GM12873 (cell line): ENCODE measurements around the gene ZCCHC7.

ENCODE experiments used
- TF ChIP-seq, protein P1 (sequence below): IDR thresholded peaks from 2 replicates; pipeline ENCODE4 v1.5.1; 2012; ENCODE audit warnings: low read depth, mild to moderate bottlenecking, moderate library complexity, low read length, control low read depth; ENCODE audit not compliant: insufficient read depth; ENCODE audit errors: missing control alignments

Gene ZCCHC7

DNA sequence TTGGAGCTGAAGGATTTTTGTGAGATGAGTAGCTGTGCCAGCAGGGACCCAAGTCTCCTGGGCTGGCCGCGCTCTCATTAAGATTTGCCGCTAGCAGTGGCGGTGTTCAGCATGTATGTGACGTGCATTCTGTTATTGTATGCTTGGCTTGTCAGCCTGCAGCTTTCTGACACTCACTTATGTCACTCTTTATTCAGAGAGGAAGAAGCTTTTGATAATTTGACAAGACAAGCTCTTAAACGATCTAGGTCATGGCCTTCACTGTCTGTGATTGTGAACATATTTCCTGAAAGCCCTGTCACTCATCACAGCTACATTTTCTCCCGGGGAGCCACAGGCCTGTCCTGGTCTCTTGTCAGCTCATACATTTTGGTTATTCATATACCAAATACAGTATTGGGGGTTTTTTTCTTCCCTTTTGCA, 203.9 kb downstream of the ZCCHC7 start:
- TF ChIP-seq, protein P1, sequence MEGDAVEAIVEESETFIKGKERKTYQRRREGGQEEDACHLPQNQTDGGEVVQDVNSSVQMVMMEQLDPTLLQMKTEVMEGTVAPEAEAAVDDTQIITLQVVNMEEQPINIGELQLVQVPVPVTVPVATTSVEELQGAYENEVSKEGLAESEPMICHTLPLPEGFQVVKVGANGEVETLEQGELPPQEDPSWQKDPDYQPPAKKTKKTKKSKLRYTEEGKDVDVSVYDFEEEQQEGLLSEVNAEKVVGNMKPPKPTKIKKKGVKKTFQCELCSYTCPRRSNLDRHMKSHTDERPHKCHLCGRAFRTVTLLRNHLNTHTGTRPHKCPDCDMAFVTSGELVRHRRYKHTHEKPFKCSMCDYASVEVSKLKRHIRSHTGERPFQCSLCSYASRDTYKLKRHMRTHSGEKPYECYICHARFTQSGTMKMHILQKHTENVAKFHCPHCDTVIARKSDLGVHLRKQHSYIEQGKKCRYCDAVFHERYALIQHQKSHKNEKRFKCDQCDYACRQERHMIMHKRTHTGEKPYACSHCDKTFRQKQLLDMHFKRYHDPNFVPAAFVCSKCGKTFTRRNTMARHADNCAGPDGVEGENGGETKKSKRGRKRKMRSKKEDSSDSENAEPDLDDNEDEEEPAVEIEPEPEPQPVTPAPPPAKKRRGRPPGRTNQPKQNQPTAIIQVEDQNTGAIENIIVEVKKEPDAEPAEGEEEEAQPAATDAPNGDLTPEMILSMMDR, result no peak

DNA sequence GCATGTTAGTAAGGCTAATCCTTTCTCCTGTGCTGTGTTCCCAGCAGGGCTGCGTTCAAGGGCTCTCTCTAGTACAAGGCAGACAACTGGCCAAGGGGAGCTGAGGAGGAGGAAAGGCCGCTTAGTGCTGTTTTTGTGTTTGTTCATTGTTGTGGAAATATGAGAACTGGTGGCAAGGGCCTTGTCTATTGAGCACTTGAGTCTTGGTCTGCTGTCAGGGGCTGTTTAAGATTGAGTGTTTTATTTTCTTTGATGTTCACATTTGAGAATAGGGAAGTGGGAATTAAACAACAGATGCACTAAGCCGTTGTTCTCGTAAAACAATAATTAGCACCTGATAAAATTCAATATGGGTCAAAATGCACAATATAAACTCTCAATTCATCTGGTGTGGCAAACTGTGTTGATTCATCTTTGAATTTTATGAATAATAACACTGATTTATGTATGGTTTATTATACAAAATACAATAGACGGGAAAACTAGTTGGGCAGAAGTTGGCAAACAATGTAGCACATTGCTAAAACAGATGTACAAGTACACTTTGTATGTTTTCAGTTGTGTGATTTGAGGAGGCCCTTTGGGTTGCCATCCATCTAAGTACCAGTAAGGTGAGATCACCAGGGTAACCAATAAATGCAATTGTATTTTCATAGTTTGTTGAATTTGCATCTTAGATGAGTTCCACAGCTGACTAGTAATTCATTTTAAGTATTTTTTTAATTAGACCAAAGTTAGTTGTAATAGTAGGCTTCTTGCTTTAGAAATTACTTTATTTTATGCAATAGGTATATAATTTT, 204.5 kb downstream of the ZCCHC7 start:
- TF ChIP-seq, protein P1, result no peak

DNA sequence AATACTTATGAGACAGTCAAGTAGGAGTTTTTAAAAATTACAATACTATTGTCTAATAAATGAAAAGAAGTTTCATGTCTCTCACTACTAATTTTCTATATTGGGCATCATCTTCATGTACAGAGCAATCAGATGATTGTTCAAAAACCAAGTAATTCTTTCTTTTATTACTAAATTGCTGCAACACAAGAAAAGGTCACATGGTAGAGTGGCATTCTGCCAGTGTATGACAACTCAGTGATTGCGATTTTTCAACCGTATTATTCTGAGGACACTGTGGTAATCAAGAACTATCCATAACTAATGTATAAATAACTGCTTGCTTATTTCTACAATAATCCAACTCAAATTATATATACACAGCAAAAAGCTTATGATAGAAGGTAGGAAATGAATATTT, 205.4 kb downstream of the ZCCHC7 start:
- TF ChIP-seq, protein P1, result no peak

DNA sequence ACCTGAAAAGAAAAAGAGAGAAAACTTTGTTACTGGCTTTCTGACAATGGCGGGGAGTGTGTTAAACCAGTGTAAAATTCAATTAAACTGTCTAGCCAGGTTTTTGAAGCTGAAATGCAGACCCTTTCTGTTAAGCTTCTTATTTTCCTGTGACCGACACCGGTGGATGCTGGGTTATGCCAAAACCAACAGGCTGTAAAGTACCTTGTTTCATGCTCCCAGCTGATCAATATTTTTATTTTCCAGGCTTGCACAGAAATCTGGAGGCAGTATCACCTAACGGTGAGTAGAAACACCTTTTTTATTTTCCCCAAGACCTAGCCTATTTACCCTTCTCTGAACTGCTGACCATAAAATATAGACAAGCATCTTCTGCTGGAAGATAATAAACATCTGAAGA, 207.2 kb downstream of the ZCCHC7 start:
- TF ChIP-seq, protein P1, result no peak

DNA sequence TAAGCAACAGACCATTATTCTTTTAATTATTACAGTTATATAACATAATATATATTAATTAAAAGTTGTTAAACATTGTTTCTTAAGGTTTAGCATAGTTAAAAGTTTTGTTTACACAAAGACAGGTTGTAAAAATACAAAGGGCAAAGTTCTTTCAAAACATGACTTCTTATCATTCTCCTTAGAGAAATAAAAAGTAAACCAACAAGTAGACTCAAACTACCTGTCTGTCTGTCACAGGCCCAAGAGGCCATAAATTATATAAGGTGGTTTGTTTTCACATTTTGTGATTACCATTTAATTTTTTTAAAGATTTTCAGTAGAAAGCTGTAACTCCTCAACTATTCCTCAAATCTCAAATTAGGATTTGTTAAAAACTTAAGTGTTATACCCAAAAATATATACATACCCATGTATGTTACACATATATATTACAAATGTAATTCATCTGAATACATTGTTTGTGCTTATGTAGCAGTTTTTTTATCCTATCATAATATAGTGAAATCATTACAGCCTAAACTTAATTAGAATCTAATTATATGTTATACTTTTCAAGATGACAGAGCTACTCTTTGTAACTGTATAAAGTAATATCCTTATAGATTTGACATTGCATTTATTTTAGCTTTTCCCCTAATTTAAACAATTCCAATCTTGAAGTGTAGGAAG, 208.3 kb downstream of the ZCCHC7 start:
- TF ChIP-seq, protein P1, result no peak

DNA sequence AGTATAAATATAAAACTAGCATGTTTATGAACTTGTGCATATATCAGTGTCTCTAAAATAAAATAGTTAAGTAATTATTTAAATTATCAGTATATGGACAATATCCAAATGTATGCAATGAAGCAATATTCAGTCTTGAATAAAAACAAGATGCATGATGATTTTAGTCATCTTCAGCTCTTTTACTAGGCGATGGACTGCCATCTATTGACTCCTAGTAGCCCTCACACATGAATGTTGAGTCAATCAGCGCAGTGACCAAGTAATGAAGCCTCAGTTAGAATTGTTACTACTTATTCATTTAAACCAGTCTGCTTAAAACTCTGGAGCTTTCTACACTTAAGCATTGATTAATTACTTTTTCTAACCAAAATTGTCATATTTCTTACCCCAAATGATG, 209.2 kb downstream of the ZCCHC7 start:
- TF ChIP-seq, protein P1, result peak; percentile 65

DNA sequence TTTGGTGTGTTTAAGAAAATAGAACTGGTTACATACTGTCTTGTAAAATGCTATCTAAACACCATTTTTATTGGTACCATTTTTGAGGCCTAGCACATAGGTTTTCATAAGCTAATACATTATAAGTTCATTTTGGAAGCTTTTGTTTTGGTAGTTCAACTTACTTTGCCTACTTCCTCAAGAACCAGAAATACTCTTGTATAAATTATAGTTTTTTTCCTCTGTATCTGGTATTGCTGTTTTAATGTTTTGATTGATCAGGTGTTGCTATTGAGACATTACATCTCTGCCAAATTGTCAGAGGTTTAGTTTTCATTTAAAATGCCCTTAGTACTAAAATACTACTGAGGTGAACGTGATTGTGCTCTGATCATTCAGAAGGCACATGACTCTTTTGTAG, 211.5 kb downstream of the ZCCHC7 start:
- TF ChIP-seq, protein P1, result no peak
